ENCODE results near the gene GALNT16. TPM values are rescaled to one million over a fixed set of nuclear protein-coding genes. Genes with fewer than 3 reads are reported as not detected.

The GALNT16 gene
- polyA plus RNA-seq, 1 donor (not counting 4 experiments of a cell fraction or from before 2014, with no cell fraction given), result not detected

GRCh38 chr14:69360438-69361108 lies 100.6 kb downstream of the GALNT16 start:
- Histone ChIP-seq H2AFZ (ENCODE audit: control insufficient read depth, low read length) (no peak overlapping the region), H3K79me2 (ENCODE audit: control insufficient read depth, insufficient read depth, low read length) (no peaks in the 10 kb centered on the region), H3K4me2 (ENCODE audit: control insufficient read depth, extremely low read depth, insufficient read depth, low read depth, low read length) (no peak overlapping the region), H3K4me1 (ENCODE audit: control insufficient read depth, extremely low read depth, insufficient read depth, low read length) (no peaks in the 10 kb centered on the region), H3K36me3 (ENCODE audit: control insufficient read depth in 2 of 2, extremely low read depth in 1 of 2, insufficient read depth in 2 of 2, low read length in 2 of 2) (no peaks in the 10 kb centered on the region), H3K9ac (ENCODE audit: control insufficient read depth, extremely low read depth, insufficient read depth, low read length) (no peak overlapping the region), H3K27me3 (ENCODE audit: control insufficient read depth, extremely low read depth, insufficient read depth, low read length) (peaks cover 8% of the 10 kb centered on the region), H4K20me1 (ENCODE audit: control insufficient read depth, extremely low read depth, insufficient read depth, low read length) (no peaks in the 10 kb centered on the region), H3K9me3 (ENCODE audit: control insufficient read depth, low read depth, low read length) (no peaks in the 10 kb centered on the region), H3K4me3 (ENCODE audit: control insufficient read depth in 2 of 3, extremely low read depth in 1 of 3, insufficient read depth in 2 of 3, low read depth in 1 of 3, low read length in 3 of 3) (no peak overlapping the region), H3K9me1 (ENCODE audit: control insufficient read depth, extremely low read depth, insufficient read depth, low read length) (no peaks in the 10 kb centered on the region), H3K27ac (ENCODE audit: control insufficient read depth, insufficient read depth, low read length) (no peak overlapping the region)
- TF ChIP-seq CTCF (optimal IDR thresholded peaks at IDR 0.05 in 1 of 3, IDR thresholded peaks at IDR 0.05 in 1 of 3, conservative IDR thresholded peaks at IDR 0.05 in 1 of 3; ENCODE audit: extremely low read depth in 1 of 3, insufficient read depth in 2 of 3, low read length in 3 of 3), result no peak
- no peak for TF ChIP-seq EZH2 (IDR thresholded peaks at IDR 0.05; ENCODE audit: low read length)
- dilution Hi-C loops (cut with MboI; ENCODE audit: extremely low pct_ligation_motif_present, low sequenced_read_pairs), result no loop called here
- DNase-seq (ENCODE audit: low read depth, low spot score), result no peak
- FAIRE-seq, result no peak

GRCh38 chr14:69363055-69363454 lies 103.1 kb downstream of the GALNT16 start:
- H3K27ac ChIP-seq (ENCODE audit: control insufficient read depth, insufficient read depth, low read length), result no peak overlapping the region
- no peaks in the 10 kb centered on the region for H3K79me2 ChIP-seq (ENCODE audit: control insufficient read depth, insufficient read depth, low read length)
- H3K27me3 ChIP-seq (ENCODE audit: control insufficient read depth, extremely low read depth, insufficient read depth, low read length), result peaks cover 8% of the 10 kb centered on the region
- no peak overlapping the region for H3K4me2 ChIP-seq (ENCODE audit: control insufficient read depth, extremely low read depth, insufficient read depth, low read depth, low read length)
- H3K36me3 ChIP-seq (ENCODE audit: control insufficient read depth in 2 of 2, extremely low read depth in 1 of 2, insufficient read depth in 2 of 2, low read length in 2 of 2), result no peaks in the 10 kb centered on the region
- no peak for TF ChIP-seq EZH2 (IDR thresholded peaks at IDR 0.05; ENCODE audit: low read length)
- TF ChIP-seq CTCF (optimal IDR thresholded peaks at IDR 0.05 in 1 of 3, IDR thresholded peaks at IDR 0.05 in 1 of 3, conservative IDR thresholded peaks at IDR 0.05 in 1 of 3; ENCODE audit: extremely low read depth in 1 of 3, insufficient read depth in 2 of 3, low read length in 3 of 3), result peak in 1 of 3 experiments; percentile 30
- H4K20me1 ChIP-seq (ENCODE audit: control insufficient read depth, extremely low read depth, insufficient read depth, low read length), result no peaks in the 10 kb centered on the region
- FAIRE-seq (no peak), DNase-seq (ENCODE audit: low read depth, low spot score) (no peak)
- dilution Hi-C loops (cut with MboI; ENCODE audit: extremely low pct_ligation_motif_present, low sequenced_read_pairs), result no loop called here
- H3K4me1 ChIP-seq (ENCODE audit: control insufficient read depth, extremely low read depth, insufficient read depth, low read length), result no peaks in the 10 kb centered on the region
- H2AFZ ChIP-seq (ENCODE audit: control insufficient read depth, low read length), result no peak overlapping the region
- no peak overlapping the region for H3K4me3 ChIP-seq (ENCODE audit: control insufficient read depth in 2 of 3, extremely low read depth in 1 of 3, insufficient read depth in 2 of 3, low read depth in 1 of 3, low read length in 3 of 3)
- H3K9ac ChIP-seq (ENCODE audit: control insufficient read depth, extremely low read depth, insufficient read depth, low read length), result no peak overlapping the region
- no peaks in the 10 kb centered on the region for H3K9me1 ChIP-seq (ENCODE audit: control insufficient read depth, extremely low read depth, insufficient read depth, low read length)
- no peaks in the 10 kb centered on the region for H3K9me3 ChIP-seq (ENCODE audit: control insufficient read depth, low read depth, low read length)
